ENCODE data around the gene HSF2BP. TPM values are rescaled to one million over a fixed set of nuclear protein-coding genes. Genes with fewer than 3 reads are reported as not detected.

HSF2BP gene
- polyA plus RNA-seq, 1 donor (not counting 4 experiments of a cell fraction or from before 2014, with no cell fraction given) = 6.1 TPM

DNA sequence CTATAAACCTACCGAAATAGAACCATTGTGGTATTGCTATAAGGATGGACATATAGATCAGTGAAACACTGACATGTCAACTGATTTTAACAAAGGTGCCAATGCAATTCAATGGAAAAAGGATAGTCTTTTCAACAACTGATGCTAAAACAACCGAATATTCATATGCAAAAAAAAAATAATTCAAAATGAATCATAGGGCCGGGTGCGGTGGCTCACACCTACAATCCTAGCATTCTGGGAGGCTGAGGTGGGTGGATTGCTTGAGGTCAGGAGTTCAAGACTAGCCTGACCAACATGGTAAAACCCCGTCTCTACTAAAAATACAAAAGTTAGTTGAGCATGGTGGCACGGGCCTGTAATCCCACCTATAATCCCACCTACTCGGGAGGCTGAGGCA lies 23.9 kb downstream of the HSF2BP start:
- dilution Hi-C loops (cut with MboI; ENCODE audit: extremely low pct_ligation_motif_present, low sequenced_read_pairs) = no loop called here
- H3K9me3 ChIP-seq (ENCODE audit: control insufficient read depth, low read depth, low read length) = no peaks in the 10 kb centered on the region
- no peaks in the 10 kb centered on the region for H3K9me1 ChIP-seq (ENCODE audit: control insufficient read depth, extremely low read depth, insufficient read depth, low read length)
- TF ChIP-seq, protein P1, sequence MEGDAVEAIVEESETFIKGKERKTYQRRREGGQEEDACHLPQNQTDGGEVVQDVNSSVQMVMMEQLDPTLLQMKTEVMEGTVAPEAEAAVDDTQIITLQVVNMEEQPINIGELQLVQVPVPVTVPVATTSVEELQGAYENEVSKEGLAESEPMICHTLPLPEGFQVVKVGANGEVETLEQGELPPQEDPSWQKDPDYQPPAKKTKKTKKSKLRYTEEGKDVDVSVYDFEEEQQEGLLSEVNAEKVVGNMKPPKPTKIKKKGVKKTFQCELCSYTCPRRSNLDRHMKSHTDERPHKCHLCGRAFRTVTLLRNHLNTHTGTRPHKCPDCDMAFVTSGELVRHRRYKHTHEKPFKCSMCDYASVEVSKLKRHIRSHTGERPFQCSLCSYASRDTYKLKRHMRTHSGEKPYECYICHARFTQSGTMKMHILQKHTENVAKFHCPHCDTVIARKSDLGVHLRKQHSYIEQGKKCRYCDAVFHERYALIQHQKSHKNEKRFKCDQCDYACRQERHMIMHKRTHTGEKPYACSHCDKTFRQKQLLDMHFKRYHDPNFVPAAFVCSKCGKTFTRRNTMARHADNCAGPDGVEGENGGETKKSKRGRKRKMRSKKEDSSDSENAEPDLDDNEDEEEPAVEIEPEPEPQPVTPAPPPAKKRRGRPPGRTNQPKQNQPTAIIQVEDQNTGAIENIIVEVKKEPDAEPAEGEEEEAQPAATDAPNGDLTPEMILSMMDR (optimal IDR thresholded peaks at IDR 0.05 in 1 of 3, IDR thresholded peaks at IDR 0.05 in 1 of 3, conservative IDR thresholded peaks at IDR 0.05 in 1 of 3; ENCODE audit: extremely low read depth in 1 of 3, insufficient read depth in 2 of 3, low read length in 3 of 3) = no peak
- no peak for TF ChIP-seq EZH2 (IDR thresholded peaks at IDR 0.05; ENCODE audit: low read length)
- H3K9ac ChIP-seq (ENCODE audit: control insufficient read depth, extremely low read depth, insufficient read depth, low read length) = no peak overlapping the region
- no peaks in the 10 kb centered on the region for H4K20me1 ChIP-seq (ENCODE audit: control insufficient read depth, extremely low read depth, insufficient read depth, low read length)
- H3K4me1 ChIP-seq (ENCODE audit: control insufficient read depth, extremely low read depth, insufficient read depth, low read length) = peaks cover 12% of the 10 kb centered on the region
- H3K27me3 ChIP-seq (ENCODE audit: control insufficient read depth, extremely low read depth, insufficient read depth, low read length) = no peaks in the 10 kb centered on the region
- no peak overlapping the region for H3K4me2 ChIP-seq (ENCODE audit: control insufficient read depth, extremely low read depth, insufficient read depth, low read depth, low read length)
- no peak overlapping the region for H2AFZ ChIP-seq (ENCODE audit: control insufficient read depth, low read length)
- H3K27ac ChIP-seq (ENCODE audit: control insufficient read depth, insufficient read depth, low read length) = no peak overlapping the region
- FAIRE-seq = no peak
- no peak overlapping the region for H3K4me3 ChIP-seq (ENCODE audit: control insufficient read depth in 2 of 3, extremely low read depth in 1 of 3, insufficient read depth in 2 of 3, low read depth in 1 of 3, low read length in 3 of 3)
- no peaks in the 10 kb centered on the region for H3K36me3 ChIP-seq (ENCODE audit: control insufficient read depth in 2 of 2, extremely low read depth in 1 of 2, insufficient read depth in 2 of 2, low read length in 2 of 2)
- no peak for DNase-seq (ENCODE audit: low read depth, low spot score)
- no peaks in the 10 kb centered on the region for H3K79me2 ChIP-seq (ENCODE audit: control insufficient read depth, insufficient read depth, low read length)

DNA sequence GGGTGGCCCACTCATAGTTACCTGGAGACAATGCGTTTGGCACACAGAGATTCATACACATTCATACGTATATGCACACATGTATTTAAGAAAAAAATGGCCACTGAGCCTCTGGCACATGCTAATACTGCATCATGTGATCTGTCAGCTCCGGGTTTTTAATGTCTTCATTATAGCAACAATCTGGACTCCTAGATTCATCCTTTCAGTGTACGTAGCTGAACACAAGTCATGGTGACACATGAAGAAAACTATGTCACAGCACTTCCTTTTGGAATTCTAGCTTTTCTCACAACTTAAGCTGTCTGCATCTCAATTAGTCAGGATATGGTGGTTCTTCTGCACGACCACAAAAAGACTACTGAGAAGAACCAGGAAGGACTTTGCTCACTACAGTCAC lies 24.7 kb downstream of the HSF2BP start:
- no peak for TF ChIP-seq EZH2 (IDR thresholded peaks at IDR 0.05; ENCODE audit: low read length)
- TF ChIP-seq, protein P1 (optimal IDR thresholded peaks at IDR 0.05 in 1 of 3, IDR thresholded peaks at IDR 0.05 in 1 of 3, conservative IDR thresholded peaks at IDR 0.05 in 1 of 3; ENCODE audit: extremely low read depth in 1 of 3, insufficient read depth in 2 of 3, low read length in 3 of 3) = no peak
- H3K79me2 ChIP-seq (ENCODE audit: control insufficient read depth, insufficient read depth, low read length) = no peaks in the 10 kb centered on the region
- no peaks in the 10 kb centered on the region for H3K9me1 ChIP-seq (ENCODE audit: control insufficient read depth, extremely low read depth, insufficient read depth, low read length)
- DNase-seq (ENCODE audit: low read depth, low spot score) (no peak), FAIRE-seq (no peak)
- dilution Hi-C loops (cut with MboI; ENCODE audit: extremely low pct_ligation_motif_present, low sequenced_read_pairs) = no loop called here
- H3K9me3 ChIP-seq (ENCODE audit: control insufficient read depth, low read depth, low read length) = no peaks in the 10 kb centered on the region
- no peak overlapping the region for H3K4me2 ChIP-seq (ENCODE audit: control insufficient read depth, extremely low read depth, insufficient read depth, low read depth, low read length)
- H4K20me1 ChIP-seq (ENCODE audit: control insufficient read depth, extremely low read depth, insufficient read depth, low read length) = no peaks in the 10 kb centered on the region
- H3K4me1 ChIP-seq (ENCODE audit: control insufficient read depth, extremely low read depth, insufficient read depth, low read length) = peaks cover 6% of the 10 kb centered on the region
- no peak overlapping the region for H3K27ac ChIP-seq (ENCODE audit: control insufficient read depth, insufficient read depth, low read length)
- no peak overlapping the region for H3K4me3 ChIP-seq (ENCODE audit: control insufficient read depth in 2 of 3, extremely low read depth in 1 of 3, insufficient read depth in 2 of 3, low read depth in 1 of 3, low read length in 3 of 3)
- H3K9ac ChIP-seq (ENCODE audit: control insufficient read depth, extremely low read depth, insufficient read depth, low read length) = no peak overlapping the region
- no peak overlapping the region for H2AFZ ChIP-seq (ENCODE audit: control insufficient read depth, low read length)
- H3K36me3 ChIP-seq (ENCODE audit: control insufficient read depth in 2 of 2, extremely low read depth in 1 of 2, insufficient read depth in 2 of 2, low read length in 2 of 2) = no peaks in the 10 kb centered on the region
- H3K27me3 ChIP-seq (ENCODE audit: control insufficient read depth, extremely low read depth, insufficient read depth, low read length) = no peaks in the 10 kb centered on the region
